ENCODE measurements around the gene HMX3.

HMX3 gene

DNA sequence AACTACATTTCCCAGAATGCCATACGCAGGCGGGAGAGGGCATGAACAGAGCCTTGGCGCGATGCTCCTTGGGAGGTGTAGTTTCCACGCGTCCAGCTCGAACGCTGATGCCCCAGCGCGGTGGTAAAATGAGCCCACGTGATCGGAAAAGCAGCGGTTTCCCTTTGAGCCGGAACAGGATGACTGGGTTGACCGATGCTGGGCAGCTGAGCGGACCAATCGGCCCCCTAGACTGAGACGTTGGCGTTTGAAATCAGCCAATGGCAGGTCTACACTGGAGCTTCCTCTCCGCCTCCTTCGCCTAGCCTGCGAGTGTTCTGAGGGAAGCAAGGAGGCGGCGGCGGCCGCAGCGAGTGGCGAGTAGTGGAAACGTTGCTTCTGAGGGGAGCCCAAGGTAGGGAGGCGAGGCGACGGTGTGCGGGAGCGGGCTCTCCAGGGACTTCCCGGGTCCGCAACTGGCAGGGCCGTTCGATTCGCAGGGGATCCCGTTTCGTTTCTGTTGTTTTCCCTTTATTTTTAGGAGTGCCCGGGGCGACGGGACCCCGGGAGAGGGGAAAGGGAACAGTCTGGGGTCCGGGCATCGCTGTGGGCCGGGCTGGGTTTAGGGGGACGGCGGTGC is 18.4 kb downstream of the HMX3 start, which contains the start of gene BUB3:
BUB3 (plus strand) TSS at position 311 of the 619 bp plus-strand sequence. CDS start 516 bp downstream, outside the sequence.
- peaks cover 4% of the 10 kb centered on the region; the same call in 1 of the 2 replicates for H3K27me3 ChIP-seq (ENCODE audit: insufficient read depth, low read length)
- H3K79me2 ChIP-seq (ENCODE audit: insufficient read depth, low read length) = peaks cover 46% of the 10 kb centered on the region
- peak within 1 kb of the TSS; percentile 85 for H3K27ac ChIP-seq (ENCODE audit: low read depth, low read length, poor library complexity, severe bottlenecking)
- H3K4me1 ChIP-seq (ENCODE audit: insufficient read depth, low read length, severe bottlenecking) = peaks cover 55% of the 10 kb centered on the region
- H4K20me1 ChIP-seq (ENCODE audit: insufficient read depth, low read length) = no peaks in the 10 kb centered on the region
- peak within 1 kb of the TSS; percentile 99 for H3K9ac ChIP-seq (ENCODE audit: low read length)
- H3K36me3 ChIP-seq (ENCODE audit: insufficient read depth, low read length) = peaks cover 45% of the 10 kb centered on the region
- TF ChIP-seq EZH2 (IDR thresholded peaks at IDR 0.05; ENCODE audit: borderline replicate concordance, low read length) (no peak), CTCF (IDR thresholded peaks at IDR 0.05; ENCODE audit: low read length) (no peak)
- H3K9me2 ChIP-seq (ENCODE audit: low read depth, low read length) = no peaks in the 10 kb centered on the region
- H3K4me3 ChIP-seq (ENCODE audit: low read depth, low read length, poor library complexity, severe bottlenecking) = peak within 1 kb of the TSS; percentile 83
- no peaks in the 10 kb centered on the region for H3K9me3 ChIP-seq (ENCODE audit: low read length)
- peak within 1 kb of the TSS; percentile 73 for H3K4me2 ChIP-seq (ENCODE audit: low read length)
- peak within 1 kb of the TSS; percentile 25 for H2AFZ ChIP-seq (ENCODE audit: low read length)
- H3F3A ChIP-seq (ENCODE audit: insufficient read depth, low read length) = no peaks in the 10 kb centered on the region

GRCh38 chr10:123154711-123155505 is 19.1 kb downstream of the HMX3 start:
- peak overlapping the region; percentile 73 for H3K4me2 ChIP-seq (ENCODE audit: low read length)
- TF ChIP-seq CTCF (IDR thresholded peaks at IDR 0.05; ENCODE audit: low read length) (no peak), EZH2 (IDR thresholded peaks at IDR 0.05; ENCODE audit: borderline replicate concordance, low read length) (no peak)
- H2AFZ ChIP-seq (ENCODE audit: low read length) = no peak overlapping the region
- H3K9ac ChIP-seq (ENCODE audit: low read length) = peak overlapping the region; percentile 99
- no peaks in the 10 kb centered on the region for H4K20me1 ChIP-seq (ENCODE audit: insufficient read depth, low read length)
- H3K27me3 ChIP-seq (ENCODE audit: insufficient read depth, low read length) = peaks cover 4% of the 10 kb centered on the region; the same call in 1 of the 2 replicates
- no peaks in the 10 kb centered on the region for H3F3A ChIP-seq (ENCODE audit: insufficient read depth, low read length)
- peak overlapping the region; percentile 85 for H3K27ac ChIP-seq (ENCODE audit: low read depth, low read length, poor library complexity, severe bottlenecking)
- no peaks in the 10 kb centered on the region for H3K9me3 ChIP-seq (ENCODE audit: low read length)
- H3K4me1 ChIP-seq (ENCODE audit: insufficient read depth, low read length, severe bottlenecking) = peaks cover 62% of the 10 kb centered on the region
- H3K4me3 ChIP-seq (ENCODE audit: low read depth, low read length, poor library complexity, severe bottlenecking) = peak overlapping the region; percentile 83
- no peaks in the 10 kb centered on the region for H3K9me2 ChIP-seq (ENCODE audit: low read depth, low read length)
- H3K36me3 ChIP-seq (ENCODE audit: insufficient read depth, low read length) = peaks cover 52% of the 10 kb centered on the region
- peaks cover 53% of the 10 kb centered on the region for H3K79me2 ChIP-seq (ENCODE audit: insufficient read depth, low read length)

DNA sequence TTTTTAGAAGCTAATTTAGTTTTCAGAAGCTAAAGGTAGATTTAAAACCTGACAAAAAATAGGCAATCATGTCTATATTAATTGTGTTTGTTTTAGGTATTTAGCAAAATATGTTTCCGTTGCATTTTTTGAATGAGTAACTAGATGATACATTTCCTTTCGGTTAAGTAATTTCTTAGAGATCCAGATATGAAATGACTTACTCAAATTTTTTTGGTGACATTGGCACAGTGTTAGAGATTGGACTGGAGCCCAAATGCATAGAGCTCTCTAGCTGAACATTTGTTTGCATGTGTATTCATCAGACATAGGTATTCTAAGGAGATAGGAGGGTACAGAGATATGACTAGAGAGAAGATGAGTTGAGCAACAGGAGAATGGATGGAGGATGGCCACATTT is 20.3 kb downstream of the HMX3 start:
- Histone ChIP-seq H3K79me2 (ENCODE audit: insufficient read depth, low read length) (peaks cover 58% of the 10 kb centered on the region), H3F3A (ENCODE audit: insufficient read depth, low read length) (no peaks in the 10 kb centered on the region), H3K9ac (ENCODE audit: low read length) (peak overlapping the region; percentile 99; the same call in 1 of the 2 replicates), H2AFZ (ENCODE audit: low read length) (no peak overlapping the region), H3K27me3 (ENCODE audit: insufficient read depth, low read length) (no peaks in the 10 kb centered on the region; the same call in 1 of the 2 replicates), H4K20me1 (ENCODE audit: insufficient read depth, low read length) (no peaks in the 10 kb centered on the region), H3K27ac (ENCODE audit: low read depth, low read length, poor library complexity, severe bottlenecking) (no peak overlapping the region), H3K4me3 (ENCODE audit: low read depth, low read length, poor library complexity, severe bottlenecking) (peak overlapping the region; percentile 83), H3K4me2 (ENCODE audit: low read length) (peak overlapping the region; percentile 73), H3K9me2 (ENCODE audit: low read depth, low read length) (no peaks in the 10 kb centered on the region), H3K4me1 (ENCODE audit: insufficient read depth, low read length, severe bottlenecking) (peaks cover 68% of the 10 kb centered on the region), H3K36me3 (ENCODE audit: insufficient read depth, low read length) (peaks cover 63% of the 10 kb centered on the region), H3K9me3 (ENCODE audit: low read length) (no peaks in the 10 kb centered on the region)
- TF ChIP-seq EZH2 (IDR thresholded peaks at IDR 0.05; ENCODE audit: borderline replicate concordance, low read length) (no peak), CTCF (IDR thresholded peaks at IDR 0.05; ENCODE audit: low read length) (no peak)
